Caco-2 (cell line): ENCODE results near the gene IPO4. TPM values are rescaled to one million over a fixed set of nuclear protein-coding genes. Genes with fewer than 3 reads are reported as not detected.
A peak's percentile ranks its signal among the peaks of the same experiment; 100 is the strongest.

Experiments
- BruUV-seq: library from RNA; stranded (reverse); fragments of 400-500 nt; replicated peaks from 2 replicates; lab custom pipeline; 2021; lab: Mats Ljungman, UMichigan
- CTCF ChIA-PET: fragments of 300-600 bp; sonication (Branson Sonifier 250); formaldehyde crosslinking; loops from one replicate; lab custom pipeline; 2022; ENCODE audit warnings: antibody characterized with exemption; lab: Charles Lee
- POLR2A ChIA-PET: fragments of 300-600 bp; sonication (Branson Sonifier 250); formaldehyde crosslinking; loops from one replicate; lab custom pipeline; 2022; ENCODE audit warnings: antibody characterized with exemption; lab: Charles Lee
- DNase-seq, 2 experiments: peaks; one replicate each; pipeline versions ENCODE4 v3.0.0 to v3.0.0-alpha.2; 2020 to 2022
- H3K27me3 ChIP-seq: replicated peaks from 2 replicates; pipeline ENCODE4 v1.6.0; 2011; ENCODE audit warnings: low read length; ENCODE audit not compliant: control insufficient read depth, insufficient read depth
- H3K36me3 ChIP-seq: 2 replicates; pipeline ENCODE4 v1.5.1; 2011; ENCODE audit warnings: low read length; ENCODE audit not compliant: control insufficient read depth, insufficient read depth
- H3K4me1 ChIP-seq: fragments of 250-450 bp; sonication (Bioruptor Pico); 2 replicates; pipeline ENCODE4 v1.5.1; 2020; ENCODE audit warnings: mild to moderate bottlenecking
- H3K4me3 ChIP-seq: 2 replicates; pipeline ENCODE4 v1.5.1; 2011; ENCODE audit warnings: low read depth, mild to moderate bottlenecking, control low read depth, low read length
- H3K9me3 ChIP-seq: fragments of 250-450 bp; sonication (Bioruptor Pico); 2 replicates; pipeline ENCODE4 v1.5.1; 2020; ENCODE audit warnings: mild to moderate bottlenecking, moderate library complexity
- H3K27ac Mint-ChIP-seq: one replicate; pipeline ENCODE4 v1.8.0; 2022; ENCODE audit warnings: mixed read lengths; ENCODE audit not compliant: unreplicated experiment
- H3K27me3 Mint-ChIP-seq: one replicate; pipeline ENCODE4 v1.8.0; 2022; ENCODE audit warnings: mixed read lengths; ENCODE audit not compliant: insufficient read depth, unreplicated experiment
- H3K36me3 Mint-ChIP-seq: one replicate; pipeline ENCODE4 v1.8.0; 2022; ENCODE audit warnings: mild to moderate bottlenecking, mixed read lengths; ENCODE audit not compliant: insufficient read depth, unreplicated experiment
- H3K4me1 Mint-ChIP-seq: one replicate; pipeline ENCODE4 v1.8.0; 2022; ENCODE audit warnings: low read depth, mixed read lengths; ENCODE audit not compliant: unreplicated experiment
- H3K4me3 Mint-ChIP-seq: one replicate; pipeline ENCODE4 v1.8.0; 2022; ENCODE audit warnings: mild to moderate bottlenecking, moderate library complexity, mixed read lengths; ENCODE audit not compliant: unreplicated experiment
- H3K9me3 Mint-ChIP-seq: one replicate; pipeline ENCODE4 v1.8.0; 2022; ENCODE audit warnings: mixed read lengths; ENCODE audit not compliant: unreplicated experiment
- intact Hi-C: fragments of 100-400 bp; cut with micrococcal nuclease; formaldehyde crosslinking; loops from one replicate; pipeline ENCODE4 v1.10.0; 2022; ENCODE audit not compliant: unreplicated experiment
- total RNA-seq: library from RNA; stranded (reverse); gene quantifications from 2 replicates; pipeline ENCODE4 v1.2.3, GENCODE V29; 2022
- TF ChIP-seq, protein P1 (sequence below), 2 experiments: fragments of 200-600 bp in 1 of 2; IDR thresholded peaks; 1 replicate in 1 of 2; 2 replicates in 1 of 2; pipeline versions ENCODE4 v1.5.1 to v1.8.0; 2011 to 2022; ENCODE audit warnings: antibody characterized with exemption in 1 of 2, control low read depth in 1 of 2, inconsistent platforms in 1 of 2, low read depth in 1 of 2, low read length in 1 of 2, mild to moderate bottlenecking in 1 of 2, moderate library complexity in 1 of 2; ENCODE audit not compliant: insufficient read depth in 1 of 2, severe bottlenecking in 1 of 2, unreplicated experiment in 1 of 2

Gene IPO4
- total RNA-seq, 1 experiment from 2014 or later: 85.4 TPM

DNA sequence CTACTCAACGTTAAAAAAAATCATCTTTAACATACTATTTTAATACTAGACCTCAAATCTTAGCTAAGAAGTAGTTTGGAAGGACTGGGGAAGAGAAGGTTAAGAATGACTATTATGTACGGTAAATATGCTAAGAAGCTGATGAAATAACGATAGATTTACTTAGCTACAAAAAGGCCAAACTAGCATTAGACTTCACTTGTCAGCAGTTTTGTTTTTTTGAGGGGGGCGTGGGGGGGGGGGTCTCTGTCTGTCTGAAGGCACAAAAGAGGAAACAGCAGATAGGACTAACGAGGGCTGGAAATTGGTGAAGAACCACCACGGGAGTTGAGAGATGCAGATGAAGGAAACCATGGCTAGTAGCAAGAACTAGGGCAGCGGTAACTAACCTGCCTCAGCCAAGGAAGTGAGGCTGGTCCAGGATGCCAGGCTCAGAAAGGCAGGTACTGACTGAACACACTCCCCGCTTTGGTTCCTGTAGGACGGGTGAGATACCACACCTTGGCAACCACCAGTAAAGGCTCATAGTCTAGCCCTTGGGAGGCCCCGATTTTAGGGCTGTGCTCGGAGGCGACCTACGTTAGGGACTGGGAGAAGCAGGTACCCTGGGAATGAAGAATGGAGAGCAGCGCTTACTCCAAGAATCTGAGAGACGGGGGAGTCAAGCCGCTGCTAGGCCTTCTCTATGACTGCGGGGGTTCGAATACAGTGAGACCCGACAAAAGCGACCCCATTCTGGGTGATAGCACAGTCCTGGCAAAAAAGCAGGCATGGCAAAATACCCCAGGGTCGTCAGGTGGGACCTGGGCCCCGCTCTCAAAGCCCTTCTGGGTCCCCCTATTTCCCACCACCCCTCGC, 42.9 kb upstream of the IPO4 start:
- intact Hi-C loops: loop anchor here (1.0 kb wide), 2 partner anchors 11 to 15 kb away; partner anchors contain the start of genes MDP1 and TINF2
- peak overlapping the region; percentile 85 for H3K27ac Mint-ChIP-seq
- Histone ChIP-seq H3K4me1 (no peaks in the 10 kb centered on the region), H3K4me3 (peak overlapping the region; percentile 76), H3K9me3 (no peaks in the 10 kb centered on the region), H3K36me3 (peaks cover 3% of the 10 kb centered on the region; the same call in 1 of the 2 replicates), H3K27me3 (no peaks in the 10 kb centered on the region)
- ChIA-PET CTCF (interaction anchor here (1.4 kb wide), 1 partner anchor 11 kb away, joined by 7 read pairs; the partner anchor contains the start of gene TINF2), POLR2A (interaction anchor here (0.6 to 0.9 kb wide), 2 partner anchors 18 to 90 kb away, joined by 3 to 9 read pairs; partner anchors contain the start of genes CHMP4A and EMC9)
- DNase-seq: peak in 1 of 2 experiments; percentile 16
- H3K4me3 Mint-ChIP-seq: peak overlapping the region; percentile 81
- TF ChIP-seq, protein P1, sequence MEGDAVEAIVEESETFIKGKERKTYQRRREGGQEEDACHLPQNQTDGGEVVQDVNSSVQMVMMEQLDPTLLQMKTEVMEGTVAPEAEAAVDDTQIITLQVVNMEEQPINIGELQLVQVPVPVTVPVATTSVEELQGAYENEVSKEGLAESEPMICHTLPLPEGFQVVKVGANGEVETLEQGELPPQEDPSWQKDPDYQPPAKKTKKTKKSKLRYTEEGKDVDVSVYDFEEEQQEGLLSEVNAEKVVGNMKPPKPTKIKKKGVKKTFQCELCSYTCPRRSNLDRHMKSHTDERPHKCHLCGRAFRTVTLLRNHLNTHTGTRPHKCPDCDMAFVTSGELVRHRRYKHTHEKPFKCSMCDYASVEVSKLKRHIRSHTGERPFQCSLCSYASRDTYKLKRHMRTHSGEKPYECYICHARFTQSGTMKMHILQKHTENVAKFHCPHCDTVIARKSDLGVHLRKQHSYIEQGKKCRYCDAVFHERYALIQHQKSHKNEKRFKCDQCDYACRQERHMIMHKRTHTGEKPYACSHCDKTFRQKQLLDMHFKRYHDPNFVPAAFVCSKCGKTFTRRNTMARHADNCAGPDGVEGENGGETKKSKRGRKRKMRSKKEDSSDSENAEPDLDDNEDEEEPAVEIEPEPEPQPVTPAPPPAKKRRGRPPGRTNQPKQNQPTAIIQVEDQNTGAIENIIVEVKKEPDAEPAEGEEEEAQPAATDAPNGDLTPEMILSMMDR (IDR thresholded peaks at IDR 0.05; ENCODE audit: insufficient read depth in 1 of 2, low read depth in 1 of 2, low read length in 1 of 2, severe bottlenecking in 1 of 2, unreplicated experiment in 1 of 2): no peak
- H3K27me3 Mint-ChIP-seq: no peaks in the 10 kb centered on the region
- H3K36me3 Mint-ChIP-seq: peaks cover 28% of the 10 kb centered on the region
- H3K9me3 Mint-ChIP-seq: no peaks in the 10 kb centered on the region
- peaks cover 6% of the 10 kb centered on the region for H3K4me1 Mint-ChIP-seq
- BruUV-seq: TSS peak; percentile 66

GRCh38 chr14:24228902-24229301, 40.3 kb upstream of the IPO4 start:
- no peak overlapping the region for H3K4me3 Mint-ChIP-seq
- no peaks in the 10 kb centered on the region for H3K36me3 ChIP-seq
- H3K9me3 Mint-ChIP-seq: no peaks in the 10 kb centered on the region
- no peak overlapping the region for H3K27ac Mint-ChIP-seq
- no peaks in the 10 kb centered on the region for H3K9me3 ChIP-seq
- DNase-seq: no peak
- POLR2A ChIA-PET: interaction anchor here (0.6 kb wide), 1 partner anchor 33 kb away, joined by 6 read pairs; no protein-coding TSS in a partner anchor
- CTCF ChIA-PET: no interaction called here
- no TSS peak for BruUV-seq
- H3K27me3 ChIP-seq: no peaks in the 10 kb centered on the region
- H3K4me1 Mint-ChIP-seq: peaks cover 6% of the 10 kb centered on the region
- H3K4me1 ChIP-seq: no peaks in the 10 kb centered on the region
- TF ChIP-seq, protein P1 (IDR thresholded peaks at IDR 0.05; ENCODE audit: insufficient read depth in 1 of 2, low read depth in 1 of 2, low read length in 1 of 2, severe bottlenecking in 1 of 2, unreplicated experiment in 1 of 2): no peak
- intact Hi-C loops: no loop called here
- peaks cover 37% of the 10 kb centered on the region for H3K36me3 Mint-ChIP-seq
- no peak overlapping the region for H3K4me3 ChIP-seq
- H3K27me3 Mint-ChIP-seq: no peaks in the 10 kb centered on the region

DNA sequence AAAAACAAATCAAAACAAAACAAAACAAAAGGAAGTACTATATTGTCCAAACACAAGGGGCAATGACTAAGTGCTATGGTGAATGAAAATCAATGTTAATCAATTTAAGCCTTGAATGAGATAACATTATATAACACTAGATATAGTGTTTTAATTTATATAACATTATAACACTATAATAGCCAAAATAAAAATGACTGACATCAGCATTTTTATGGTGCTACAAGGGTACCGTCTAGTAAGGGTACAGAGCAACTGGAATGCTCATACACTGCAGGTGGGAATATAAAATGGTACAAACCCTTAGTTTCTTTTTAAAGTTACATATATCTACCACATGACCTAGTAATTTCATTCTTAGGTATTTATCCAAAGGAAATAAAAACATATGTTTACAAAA, 37.9 kb upstream of the IPO4 start:
- intact Hi-C loops: no loop called here
- Histone ChIP-seq H3K27me3 (no peaks in the 10 kb centered on the region), H3K36me3 (no peaks in the 10 kb centered on the region), H3K4me3 (no peak overlapping the region), H3K4me1 (no peaks in the 10 kb centered on the region), H3K9me3 (no peaks in the 10 kb centered on the region)
- no peak for DNase-seq
- TF ChIP-seq, protein P1 (IDR thresholded peaks at IDR 0.05; ENCODE audit: insufficient read depth in 1 of 2, low read depth in 1 of 2, low read length in 1 of 2, severe bottlenecking in 1 of 2, unreplicated experiment in 1 of 2): no peak
- Mint-ChIP-seq H3K9me3 (no peaks in the 10 kb centered on the region), H3K27ac (no peak overlapping the region), H3K4me3 (no peak overlapping the region), H3K27me3 (no peaks in the 10 kb centered on the region), H3K4me1 (peaks cover 6% of the 10 kb centered on the region), H3K36me3 (peaks cover 37% of the 10 kb centered on the region)
- POLR2A ChIA-PET: no interaction called here
- CTCF ChIA-PET: no interaction called here
- no TSS peak for BruUV-seq
